ENCODE measurements around the gene MILR1.

- TF ChIP-seq CTCF (conservative IDR thresholded peaks at IDR 0.05) = no peak
- TF ChIP-seq ZFX (IDR thresholded peaks at IDR 0.05) = no peak
Observed at GRCh38 chr17:64406321-64407200, 42.4 kb upstream of the MILR1 start.
